Sciatic nerve (tissue), 2 donors: ENCODE results near the gene OR2T6. TPM values are rescaled to one million over a fixed set of nuclear protein-coding genes. Genes with fewer than 3 reads are reported as not detected.
"Not testable (repeated sequence)": the region's sequence is repeated elsewhere in the genome, so short reads cannot be mapped to it uniquely, and the experiment has no call there.

Experiments used
- ATAC-seq: fragments of 200-7000 bp; cut with Tn5 transposase; one replicate; pipeline ENCODE4 v1.9.1; 2020; ENCODE audit warnings: mild to moderate bottlenecking, moderate library complexity
- DNase-seq: peaks from one replicate; pipeline ENCODE4 v3.0.0-alpha.2; 2020; ENCODE audit warnings: low spot score
- intact Hi-C: fragments of 100-400 bp; cut with DNase I; formaldehyde crosslinking; loops from one replicate; pipeline ENCODE4 v1.14.2; 2022
- total RNA-seq: library from RNA; stranded (reverse); fragmentation: NEBNext Ultra II Directional; extraction: Animal tissue kit (Norgen Biotek cat#: 25700); gene quantifications from one replicate; pipeline ENCODE4 v1.2.1, GENCODE V29; 2021
- donor health status: DM: no; HTN: no; CAD: no.
- donor health status: DM: no; HTN: no; CAD: no.

OR2T6 gene
- total RNA-seq, 1 donor from 2014 or later = not detected

DNA sequence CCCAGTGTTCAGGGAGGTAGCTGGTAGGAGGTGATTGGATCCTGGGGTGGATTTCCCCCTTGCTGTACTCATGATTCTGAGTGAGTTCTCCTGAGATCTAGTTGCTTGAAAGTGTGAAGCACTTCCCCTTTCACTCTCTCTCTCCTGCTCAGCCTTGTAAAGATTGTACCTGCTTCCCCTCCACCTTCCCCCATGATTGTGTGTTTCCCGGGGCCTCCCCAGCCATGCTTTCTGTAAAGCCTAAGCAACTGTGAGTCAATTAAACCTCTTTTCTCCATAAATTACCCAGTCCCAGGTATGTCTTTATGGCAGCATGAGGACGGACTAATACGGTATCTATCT is 52.6 kb downstream of the OR2T6 start:
- intact Hi-C loops, DNase-seq, ATAC-seq: not testable (repeated sequence)

DNA sequence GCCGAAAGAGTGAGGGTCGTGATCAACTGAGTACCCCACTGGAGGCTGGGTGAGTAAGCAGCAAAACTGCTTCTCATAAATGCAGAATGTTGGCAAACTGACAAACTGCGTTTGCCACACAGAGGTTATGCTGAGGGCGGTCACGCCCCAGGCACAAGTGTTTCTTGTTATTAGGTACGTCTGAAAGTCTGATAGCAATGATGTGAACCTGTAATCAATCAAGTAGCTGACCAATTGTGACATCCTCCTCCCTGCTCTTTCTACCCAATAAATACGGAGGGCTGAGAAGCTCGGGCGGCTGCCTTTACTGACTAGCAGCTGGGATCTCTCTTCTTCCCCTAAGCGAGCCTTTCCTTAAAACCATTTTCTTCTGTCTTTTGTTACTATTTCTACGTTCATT is 56.1 kb downstream of the OR2T6 start:
- ATAC-seq, DNase-seq, intact Hi-C loops: not testable (repeated sequence)

DNA sequence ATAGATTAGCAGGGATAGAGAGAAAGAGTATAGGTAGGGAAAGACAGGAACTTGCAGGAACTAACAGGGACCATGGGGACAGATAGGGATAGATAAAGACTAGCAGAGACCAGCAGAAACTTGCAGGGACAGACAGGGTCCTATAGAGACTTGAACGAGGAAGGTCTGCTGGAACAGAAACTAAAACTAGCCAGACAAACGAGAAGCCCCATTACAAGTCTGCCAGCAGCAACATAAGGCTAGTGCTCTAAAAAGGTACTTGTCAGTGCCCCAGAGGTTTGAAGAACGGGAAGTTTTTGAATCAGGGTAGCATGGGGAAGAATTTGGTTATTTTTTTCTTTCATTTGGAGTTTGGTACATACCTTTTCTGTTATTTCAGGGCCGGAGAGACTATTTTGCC is 56.7 kb downstream of the OR2T6 start:
- intact Hi-C loops, ATAC-seq, DNase-seq: not testable (repeated sequence)

DNA sequence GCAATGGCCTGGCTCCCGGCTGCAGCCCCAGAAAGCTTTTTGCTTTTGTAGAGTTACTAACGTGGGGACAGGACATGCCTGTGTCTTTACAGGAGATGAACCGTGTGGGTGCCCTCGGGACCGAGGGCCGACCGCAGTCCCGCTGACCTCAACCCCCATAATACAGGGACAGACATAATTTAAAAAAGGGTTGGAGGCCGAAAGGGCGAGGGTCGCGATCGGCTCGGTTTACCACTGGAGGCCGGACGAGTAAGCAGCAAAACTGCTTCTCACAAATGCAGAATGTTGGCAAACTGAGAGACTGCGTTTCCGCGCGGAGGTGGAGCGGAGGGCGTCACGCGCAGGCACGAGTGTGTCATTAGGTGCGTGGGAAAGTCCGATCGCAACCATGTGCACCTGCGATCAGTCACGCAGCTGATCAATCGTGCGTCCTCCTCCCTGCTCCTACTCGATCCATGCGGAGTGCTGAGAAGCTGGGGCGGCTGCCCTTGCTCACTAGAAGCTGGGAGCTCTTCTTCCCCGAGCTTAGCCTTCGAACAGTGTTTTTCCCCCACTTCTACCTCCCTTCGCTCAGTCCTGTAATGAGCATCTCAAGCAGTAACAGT is 58.4 kb downstream of the OR2T6 start:
- DNase-seq, intact Hi-C loops, ATAC-seq: not testable (repeated sequence)

DNA sequence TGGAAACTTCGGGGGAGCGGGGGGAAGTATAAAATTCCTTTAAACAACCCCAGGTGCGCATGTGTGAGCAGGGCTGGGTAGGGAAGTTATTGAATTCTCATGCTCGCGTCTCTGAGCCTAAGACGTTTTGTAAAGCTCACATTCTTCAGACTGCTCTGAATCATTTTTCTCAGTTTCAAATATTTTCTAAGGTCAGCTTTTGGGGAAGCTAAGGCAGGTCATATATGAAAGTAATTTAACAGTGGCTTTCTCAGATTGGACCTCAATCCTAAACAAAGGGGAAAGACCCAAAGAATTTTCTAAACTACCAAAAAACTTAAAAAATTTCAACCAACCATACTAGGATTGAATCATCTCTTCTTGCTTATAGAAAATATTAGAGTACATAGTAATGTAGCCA is 59.4 kb downstream of the OR2T6 start:
- intact Hi-C loops, DNase-seq, ATAC-seq: not testable (repeated sequence)

DNA sequence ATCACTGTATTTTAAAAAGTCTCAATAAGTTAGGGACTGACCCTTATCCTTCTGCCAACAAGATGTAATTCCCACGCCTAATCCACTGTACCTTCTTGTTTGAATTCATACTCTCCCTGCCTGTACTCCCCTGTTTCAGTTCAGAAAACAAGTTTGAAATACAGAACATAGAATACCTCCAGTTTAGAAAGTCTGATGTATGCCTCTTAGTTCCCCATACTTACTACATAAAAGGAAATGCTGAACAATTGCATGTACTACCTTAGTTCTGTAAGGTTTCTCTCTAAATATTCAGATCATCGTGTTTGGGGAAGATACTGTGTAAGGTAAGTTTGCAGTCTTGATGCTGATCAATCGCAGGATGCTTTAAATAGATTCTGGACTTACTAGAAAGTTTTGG is 60.8 kb downstream of the OR2T6 start:
- intact Hi-C loops, ATAC-seq, DNase-seq: not testable (repeated sequence)

DNA sequence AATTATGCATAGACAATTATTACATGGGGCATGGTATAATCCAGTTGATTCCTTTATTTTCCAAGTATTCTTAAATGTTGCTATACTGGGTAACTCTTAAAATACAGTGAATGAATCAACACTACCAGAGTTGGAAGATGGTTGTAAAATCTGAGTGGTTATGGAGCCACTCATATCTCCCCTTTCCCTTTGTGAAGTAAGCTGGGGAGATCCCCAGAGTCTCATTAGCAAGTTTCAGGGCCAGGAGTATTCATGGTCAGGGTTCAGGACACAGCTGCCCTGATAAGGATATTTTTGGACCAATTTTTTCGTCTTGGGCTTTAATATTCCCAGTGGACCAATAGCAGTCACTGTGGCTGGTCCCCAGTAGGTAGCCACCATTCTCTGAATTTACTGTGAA is 63.1 kb downstream of the OR2T6 start:
- DNase-seq, ATAC-seq, intact Hi-C loops: not testable (repeated sequence)

DNA sequence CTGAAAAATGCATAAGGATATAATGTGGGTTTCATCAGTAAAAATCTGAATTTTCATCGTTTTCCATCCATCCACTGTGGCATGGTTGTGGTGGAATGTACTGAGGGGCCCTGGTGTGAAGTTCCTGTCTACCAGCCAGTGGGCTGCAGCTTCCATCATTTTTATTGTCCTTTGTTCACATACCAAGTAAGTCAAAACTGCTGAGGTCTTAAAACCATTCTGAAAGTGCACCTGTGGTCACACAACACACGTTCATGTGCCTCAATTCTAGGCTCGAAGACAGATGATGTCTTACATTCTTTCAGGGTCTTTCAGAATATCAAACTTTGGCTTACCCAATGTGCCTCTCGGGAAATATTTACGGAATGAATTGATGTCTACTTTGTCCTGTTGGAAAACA is 63.7 kb downstream of the OR2T6 start:
- DNase-seq, ATAC-seq, intact Hi-C loops: not testable (repeated sequence)

Other genes starting within 250 kb of the OR2T6 start
- not detected for gene OR2M5, start 230.6 kb upstream of the OR2T6 start, total RNA-seq
- not detected for gene OR2M2, start 200.9 kb upstream of the OR2T6 start, total RNA-seq
- gene OR2M3, start 178.5 kb upstream of the OR2T6 start, total RNA-seq = 0.04 TPM
- gene OR2M4, start 144.3 kb upstream of the OR2T6 start, total RNA-seq = not detected
- not detected for gene OR2T33, start 97.8 kb upstream of the OR2T6 start, total RNA-seq
- gene OR2T12, start 72.3 kb upstream of the OR2T6 start, total RNA-seq = not detected
- gene OR2M7, start 51.2 kb upstream of the OR2T6 start, total RNA-seq = not detected
- gene OR14C36, start 27.0 kb upstream of the OR2T6 start, total RNA-seq = not detected
- gene OR2T4, start 14.1 kb upstream of the OR2T6 start, total RNA-seq = not detected
- not detected for gene OR2T1, start 27.3 kb downstream of the OR2T6 start, total RNA-seq
- not detected for gene OR2T2, start 69.9 kb downstream of the OR2T6 start, total RNA-seq
- gene OR2T3, start 97.6 kb downstream of the OR2T6 start, total RNA-seq = not detected
- gene OR2T5, start 112.8 kb downstream of the OR2T6 start, total RNA-seq = not detected
- not detected for gene OR2G6, start 132.3 kb downstream of the OR2T6 start, total RNA-seq
- not detected for gene OR2T29, start 187.0 kb downstream of the OR2T6 start, total RNA-seq
- gene OR2T34, start 199.0 kb downstream of the OR2T6 start, total RNA-seq = not detected
- gene OR2T10, start 222.0 kb downstream of the OR2T6 start, total RNA-seq = not detected